ENCODE results near the gene ATP10A.

The ATP10A gene

GRCh38 chr15:25701721-25702465 is 161.2 kb downstream of the ATP10A start:
- DNase-seq (ENCODE audit: low spot score): no peak

- DNase-seq (ENCODE audit: low spot score): no peak
These were observed 162.2 kb downstream of the ATP10A start for GRCh38 chr15:25700916-25701315.

GRCh38 chr15:25697586-25697985 is 165.5 kb downstream of the ATP10A start:
- no peak for DNase-seq (ENCODE audit: low spot score)

GRCh38 chr15:25695875-25696760 is 167.0 kb downstream of the ATP10A start:
- DNase-seq (ENCODE audit: low spot score): no peak

GRCh38 chr15:25694823-25695312 is 168.3 kb downstream of the ATP10A start:
- no peak for DNase-seq (ENCODE audit: low spot score)

GRCh38 chr15:25694239-25694584 is 168.9 kb downstream of the ATP10A start:
- DNase-seq (ENCODE audit: low spot score): no peak

GRCh38 chr15:25693321-25694238 is 169.5 kb downstream of the ATP10A start:
- no peak for DNase-seq (ENCODE audit: low spot score)

GRCh38 chr15:25691544-25692430 is 171.3 kb downstream of the ATP10A start:
- DNase-seq (ENCODE audit: low spot score): peak; percentile 11

- peak; percentile 75 for DNase-seq (ENCODE audit: low spot score)
These were observed 172.2 kb downstream of the ATP10A start for GRCh38 chr15:25690673-25691543.

GRCh38 chr15:25689592-25689991 is 173.5 kb downstream of the ATP10A start:
- no peak for DNase-seq (ENCODE audit: low spot score)

- no peak for DNase-seq (ENCODE audit: low spot score)
These were observed 175.0 kb downstream of the ATP10A start for GRCh38 chr15:25688166-25688565.

- no peak for DNase-seq (ENCODE audit: low spot score)
These were observed 175.4 kb downstream of the ATP10A start for GRCh38 chr15:25687689-25688088.

GRCh38 chr15:25687276-25687675 is 175.9 kb downstream of the ATP10A start:
- no peak for DNase-seq (ENCODE audit: low spot score)

GRCh38 chr15:25686780-25687179 is 176.3 kb downstream of the ATP10A start:
- no peak for DNase-seq (ENCODE audit: low spot score)

- no peak for DNase-seq (ENCODE audit: low spot score)
These were observed 178.4 kb downstream of the ATP10A start for GRCh38 chr15:25684521-25685431.

GRCh38 chr15:25683911-25684310 is 179.2 kb downstream of the ATP10A start:
- DNase-seq (ENCODE audit: low spot score): no peak

GRCh38 chr15:25683415-25683814 is 179.7 kb downstream of the ATP10A start:
- no peak for DNase-seq (ENCODE audit: low spot score)

- no peak for DNase-seq (ENCODE audit: low spot score)
These were observed 180.8 kb downstream of the ATP10A start for GRCh38 chr15:25682340-25682739.

- DNase-seq (ENCODE audit: low spot score): no peak
These were observed 182.5 kb downstream of the ATP10A start for GRCh38 chr15:25680686-25681025.
